22Rv1 (cell line): ENCODE data around the gene TBC1D5.

Source experiments
- H3K27ac ChIP-seq: fragments of 450-650 bp; 2 replicates; pipeline ENCODE4 v1.5.1; 2017
- ZFX ChIP-seq: fragments of 450-650 bp; IDR thresholded peaks from 2 replicates; pipeline ENCODE4 v1.6.1; 2017; ENCODE audit warnings: antibody characterized with exemption, borderline replicate concordance
- TF ChIP-seq, protein P1 (sequence below): fragments of 450-650 bp; IDR thresholded peaks from 2 replicates; pipeline ENCODE4 v1.5.1; 2017; ENCODE audit warnings: mild to moderate bottlenecking

Gene TBC1D5

GRCh38 chr3:17141699-17142098 is 600.7 kb downstream of the TBC1D5 start:
- H3K27ac ChIP-seq: no peak overlapping the region
- TF ChIP-seq, protein P1, sequence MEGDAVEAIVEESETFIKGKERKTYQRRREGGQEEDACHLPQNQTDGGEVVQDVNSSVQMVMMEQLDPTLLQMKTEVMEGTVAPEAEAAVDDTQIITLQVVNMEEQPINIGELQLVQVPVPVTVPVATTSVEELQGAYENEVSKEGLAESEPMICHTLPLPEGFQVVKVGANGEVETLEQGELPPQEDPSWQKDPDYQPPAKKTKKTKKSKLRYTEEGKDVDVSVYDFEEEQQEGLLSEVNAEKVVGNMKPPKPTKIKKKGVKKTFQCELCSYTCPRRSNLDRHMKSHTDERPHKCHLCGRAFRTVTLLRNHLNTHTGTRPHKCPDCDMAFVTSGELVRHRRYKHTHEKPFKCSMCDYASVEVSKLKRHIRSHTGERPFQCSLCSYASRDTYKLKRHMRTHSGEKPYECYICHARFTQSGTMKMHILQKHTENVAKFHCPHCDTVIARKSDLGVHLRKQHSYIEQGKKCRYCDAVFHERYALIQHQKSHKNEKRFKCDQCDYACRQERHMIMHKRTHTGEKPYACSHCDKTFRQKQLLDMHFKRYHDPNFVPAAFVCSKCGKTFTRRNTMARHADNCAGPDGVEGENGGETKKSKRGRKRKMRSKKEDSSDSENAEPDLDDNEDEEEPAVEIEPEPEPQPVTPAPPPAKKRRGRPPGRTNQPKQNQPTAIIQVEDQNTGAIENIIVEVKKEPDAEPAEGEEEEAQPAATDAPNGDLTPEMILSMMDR: no peak
- no peak for TF ChIP-seq ZFX

GRCh38 chr3:17140670-17141505 is 601.5 kb downstream of the TBC1D5 start:
- no peak overlapping the region for H3K27ac ChIP-seq
- no peak for TF ChIP-seq ZFX
- TF ChIP-seq, protein P1: no peak

DNA sequence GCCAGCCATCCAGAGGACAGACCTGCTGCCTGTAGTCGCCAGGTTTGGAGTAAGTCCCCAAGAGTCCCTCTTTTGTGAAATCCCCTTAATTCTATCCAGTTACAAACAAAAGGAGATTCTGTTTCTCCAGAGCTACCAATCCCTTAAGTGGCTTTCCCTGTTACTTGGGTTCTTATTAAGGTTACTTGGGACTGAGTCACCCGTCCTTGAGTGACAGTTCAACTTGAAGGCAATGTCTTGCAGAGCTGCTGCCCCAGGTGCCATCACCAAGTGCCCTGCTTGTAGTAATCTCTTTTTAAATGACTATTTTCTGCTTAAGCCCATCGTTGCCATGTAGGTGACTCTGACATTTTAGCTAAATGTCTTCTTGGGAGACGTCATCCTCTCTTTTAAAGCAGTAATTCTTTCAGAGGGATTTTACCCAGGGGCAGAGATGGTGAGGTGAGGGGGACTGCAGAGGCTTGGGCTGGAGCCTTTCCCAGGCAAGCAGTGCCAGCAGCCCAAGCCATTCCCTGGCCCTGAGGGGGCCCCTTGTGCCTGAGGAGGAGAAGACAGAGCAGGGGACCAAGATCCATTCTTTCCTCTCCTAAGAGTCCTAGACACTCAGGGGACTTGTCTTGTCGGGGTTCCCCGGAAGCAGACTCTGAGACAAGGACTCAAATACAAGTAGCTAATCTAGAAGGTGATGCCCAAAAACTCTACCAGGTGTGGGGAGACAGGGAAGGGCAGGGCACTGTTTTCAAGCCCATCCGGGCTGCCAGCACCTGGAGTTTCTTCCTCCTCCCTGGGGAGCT is 604.0 kb downstream of the TBC1D5 start:
- H3K27ac ChIP-seq: no peak overlapping the region
- no peak for TF ChIP-seq ZFX

- H3K27ac ChIP-seq: no peak overlapping the region
- TF ChIP-seq, protein P1: no peak
- no peak for TF ChIP-seq ZFX
Observed at GRCh38 chr3:17137321-17137826, 605.1 kb downstream of the TBC1D5 start.

- TF ChIP-seq, protein P1: no peak
- no peak for TF ChIP-seq ZFX
- H3K27ac ChIP-seq: no peak overlapping the region
Observed at GRCh38 chr3:17136136-17136721, 606.2 kb downstream of the TBC1D5 start.

DNA sequence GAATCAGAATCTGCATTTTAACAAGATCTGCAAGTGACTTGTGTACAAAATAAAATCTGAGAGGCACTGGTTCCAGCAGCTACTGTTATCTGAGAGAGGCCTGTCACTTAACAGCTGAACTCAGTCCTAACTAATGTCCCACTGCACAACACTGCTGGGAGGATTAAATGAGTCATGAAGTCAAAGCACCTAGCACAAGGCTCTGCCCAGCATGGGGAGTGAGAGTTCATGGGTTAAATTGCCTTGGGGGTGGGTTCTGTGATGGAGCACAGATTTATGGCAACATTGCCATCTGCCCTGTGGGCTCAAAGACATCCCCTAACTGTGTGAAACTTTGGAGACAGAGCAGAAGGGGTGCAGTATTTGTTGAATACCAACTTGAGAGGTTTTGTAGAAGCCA is 606.7 kb downstream of the TBC1D5 start:
- no peak for TF ChIP-seq ZFX
- TF ChIP-seq, protein P1: no peak
- no peak overlapping the region for H3K27ac ChIP-seq

DNA sequence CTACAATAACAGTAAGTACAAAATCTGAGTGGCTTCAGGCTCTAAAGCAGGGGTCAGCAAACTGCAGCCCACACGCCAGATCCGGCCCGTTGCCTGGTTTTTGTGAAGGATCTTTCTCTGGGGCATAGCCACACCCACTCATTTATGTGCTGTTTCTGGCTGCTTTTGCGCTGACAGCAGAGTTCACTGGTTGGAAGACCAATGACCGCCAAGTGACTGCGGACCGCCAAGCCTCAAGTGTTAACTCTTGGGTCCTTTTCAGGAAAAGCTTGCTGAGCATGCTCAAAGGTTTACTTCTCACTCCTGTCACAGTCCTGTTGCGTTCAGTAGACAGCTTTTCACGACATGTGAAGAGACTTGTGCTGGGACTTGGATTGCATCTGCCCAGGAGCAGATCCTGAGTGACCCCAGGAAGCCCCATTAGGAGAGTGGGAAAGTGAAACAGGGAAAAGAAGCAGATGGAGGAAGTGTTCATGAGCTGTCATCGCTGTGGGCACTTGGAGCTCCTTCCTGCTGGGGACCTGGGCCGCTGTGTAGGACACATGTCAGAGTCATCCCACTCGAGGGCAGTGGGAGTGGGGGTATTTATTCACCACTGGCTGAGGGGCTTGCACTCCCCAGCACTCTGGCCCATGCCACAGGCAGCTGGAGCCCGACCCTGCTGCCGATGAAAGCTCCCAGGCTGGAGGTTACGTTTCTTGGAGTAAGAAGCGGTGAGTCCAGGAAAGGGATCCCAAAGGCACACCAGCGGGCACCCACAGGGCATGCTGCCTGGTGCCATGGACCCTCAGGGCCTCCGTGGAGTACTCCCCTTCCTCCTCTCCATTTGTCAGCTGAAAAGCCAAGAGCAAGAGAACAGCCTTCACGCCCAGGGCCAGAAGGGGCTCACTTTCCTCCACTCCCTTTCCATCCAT is 608.5 kb downstream of the TBC1D5 start:
- no peak overlapping the region for H3K27ac ChIP-seq
- TF ChIP-seq, protein P1: no peak
